HCT116 (cell line): ENCODE measurements around the gene FBXL16. TPM values are rescaled to one million over a fixed set of nuclear protein-coding genes. Genes with fewer than 3 reads are reported as not detected.

Source experiments
- ATAC-seq: fragments of 200-7000 bp; cut with Tn5 transposase; 2 replicates; pipeline ENCODE4 v1.9.1; 2020; ENCODE audit warnings: mild to moderate bottlenecking, moderate library complexity
- BruUV-seq: library from RNA; stranded (reverse); fragments of 400-500 nt; replicated peaks from 2 replicates; lab custom pipeline; 2021; lab: Mats Ljungman, UMichigan
- CTCF ChIA-PET: fragments of 300-600 bp; sonication (Branson Sonifier 250); formaldehyde crosslinking; loops from one replicate; lab custom pipeline; 2021; ENCODE audit warnings: antibody characterized with exemption; lab: Charles Lee
- POLR2A ChIA-PET: fragments of 300-600, 350-600 bp; sonication (Branson Sonifier 250); formaldehyde crosslinking; loops from one replicate; lab custom pipeline; 2021; ENCODE audit warnings: antibody characterized with exemption; lab: Charles Lee
- RAD21 ChIA-PET, 2 experiments: fragments of 300-600 bp; sonication (Branson Sonifier 250); formaldehyde crosslinking; loops; one replicate each; lab custom pipeline; 2023; ENCODE audit warnings: low total read pairs in 2 of 2; ENCODE audit not compliant: uncharacterized antibody in 2 of 2, unreplicated experiment in 2 of 2, low non-redundant PET in 1 of 2; lab: Charles Lee
- DNase-seq: peaks from one replicate; pipeline ENCODE4 v3.0.0-alpha.2; 2010; ENCODE audit warnings: low read depth, low spot score
- H2AFZ ChIP-seq: fragments of 200-600 bp; shearing (Covaris generic), sonication (generic); 2 replicates; pipeline ENCODE4 v1.6.1; 2017; ENCODE audit warnings: low read depth, mixed run types, mixed read lengths, antibody characterized with exemption, low read length; ENCODE audit not compliant: poor library complexity, severe bottlenecking
- H3K27ac ChIP-seq: 2 replicates; pipeline ENCODE4 v1.5.1; 2012; ENCODE audit warnings: low read depth, low read length
- H3K27me3 ChIP-seq: fragments of 200-600 bp; sonication (generic); 2 replicates; pipeline ENCODE4 v1.6.1; 2016; ENCODE audit warnings: mixed run types, low read length, mixed read lengths; ENCODE audit not compliant: insufficient read depth
- H3K36me3 ChIP-seq, 2 experiments: fragments of 200-500 bp in 1 of 2; fragments of 200-600 bp in 1 of 2; sonication (Bioruptor generic) in 1 of 2; sonication (generic) in 1 of 2; 2 replicates each; pipeline versions ENCODE4 v1.5.1 to v1.6.1; 2014 to 2016; ENCODE audit warnings: low read length in 2 of 2, inconsistent platforms in 1 of 2, mixed read lengths in 1 of 2, mixed run types in 1 of 2; ENCODE audit not compliant: insufficient read depth in 2 of 2, control insufficient read depth in 1 of 2
- H3K4me1 ChIP-seq, 2 experiments: fragments of 200-600 bp in 1 of 2; sonication (generic) in 1 of 2; 2 replicates each; pipeline versions ENCODE4 v1.5.1 to v1.6.1; 2012 to 2017; ENCODE audit warnings: low read length in 2 of 2, inconsistent platforms in 1 of 2, mild to moderate bottlenecking in 1 of 2, mixed read lengths in 1 of 2, mixed run types in 1 of 2, moderate library complexity in 1 of 2; ENCODE audit not compliant: insufficient read depth in 2 of 2, control insufficient read depth in 1 of 2
- H3K4me2 ChIP-seq: fragments of 200-600 bp; sonication (generic); 2 replicates; pipeline ENCODE4 v1.6.1; 2017; ENCODE audit warnings: mixed run types, low read length, mixed read lengths
- H3K4me3 ChIP-seq, 2 experiments: fragments of 200-600 bp in 1 of 2; sonication (generic) in 1 of 2; replicated peaks in 1 of 2; 2 replicates each; pipeline ENCODE4 v1.5.1; 2011 to 2016; ENCODE audit warnings: low read length in 2 of 2, control low read depth in 1 of 2, low read depth in 1 of 2, mild to moderate bottlenecking in 1 of 2, mixed read lengths in 1 of 2, mixed run types in 1 of 2
- H3K79me2 ChIP-seq: fragments of 200-600 bp; sonication (generic); 2 replicates; pipeline ENCODE4 v1.6.1; 2017; ENCODE audit warnings: mild to moderate bottlenecking, mixed run types, low read length, moderate library complexity, mixed read lengths; ENCODE audit not compliant: insufficient read depth
- H3K9ac ChIP-seq: fragments of 200-600 bp; sonication (generic); 2 replicates; pipeline ENCODE4 v1.6.1; 2016; ENCODE audit warnings: low read length, mixed read lengths
- H3K9me2 ChIP-seq: fragments of 200-600 bp; sonication (generic), shearing (Covaris generic); 2 replicates; pipeline ENCODE4 v1.6.1; 2017; ENCODE audit warnings: mixed run types, mild to moderate bottlenecking, moderate library complexity; ENCODE audit not compliant: insufficient read depth
- H3K9me3 ChIP-seq, 2 experiments: fragments of 200-500 bp in 1 of 2; fragments of 200-600 bp in 1 of 2; sonication (Bioruptor generic) in 1 of 2; sonication (generic) in 1 of 2; 2 replicates each; pipeline ENCODE4 v1.6.1; 2014 to 2017; ENCODE audit warnings: low read length in 2 of 2, mixed read lengths in 2 of 2, inconsistent platforms in 1 of 2, low read depth in 1 of 2, mild to moderate bottlenecking in 1 of 2, mixed run types in 1 of 2, moderate library complexity in 1 of 2; ENCODE audit not compliant: control insufficient read depth in 1 of 2, insufficient read depth in 1 of 2
- H4K20me1 ChIP-seq: fragments of 200-600 bp; sonication (generic), shearing (Covaris generic); 2 replicates; pipeline ENCODE4 v1.6.1; 2017; ENCODE audit warnings: mixed run types, mild to moderate bottlenecking, moderate library complexity; ENCODE audit not compliant: insufficient read depth
- CBX3 ChIP-seq: IDR thresholded peaks from 2 replicates; pipeline ENCODE4 v1.6.1; 2012; ENCODE audit warnings: low read depth
- EGR1 ChIP-seq: IDR thresholded peaks from 2 replicates; pipeline ENCODE4 v1.6.1; 2012; ENCODE audit warnings: low read depth
- ELF1 ChIP-seq: IDR thresholded peaks from 2 replicates; pipeline ENCODE4 v1.6.1; 2012; ENCODE audit warnings: low read depth, borderline replicate concordance
- EZH2phosphoT487 ChIP-seq: fragments of 200-600 bp; IDR thresholded peaks from 2 replicates; pipeline ENCODE4 v1.6.1; 2018; ENCODE audit warnings: antibody characterized with exemption, borderline replicate concordance
- POLR2AphosphoS5 ChIP-seq: IDR thresholded peaks from 2 replicates; pipeline ENCODE4 v1.6.1; 2011; ENCODE audit warnings: mild to moderate bottlenecking, low read depth, low read length, moderate library complexity
- RAD21 ChIP-seq: IDR thresholded peaks from 2 replicates; pipeline ENCODE4 v1.6.1; 2012; ENCODE audit warnings: low read depth, mild to moderate bottlenecking
- SP1 ChIP-seq: IDR thresholded peaks from 2 replicates; pipeline ENCODE4 v1.6.1; 2012; ENCODE audit warnings: low read depth
- SRF ChIP-seq: IDR thresholded peaks from 2 replicates; pipeline ENCODE4 v1.6.1; 2012; ENCODE audit warnings: low read depth
- TCF7L2 ChIP-seq: IDR thresholded peaks from 2 replicates; pipeline ENCODE4 v1.7.0; 2011; ENCODE audit warnings: borderline replicate concordance, inconsistent platforms; ENCODE audit not compliant: insufficient read depth, insufficient read length; ENCODE audit errors: extremely low read depth
- ZBTB33 ChIP-seq: IDR thresholded peaks from 2 replicates; pipeline ENCODE4 v1.6.1; 2011; ENCODE audit warnings: mild to moderate bottlenecking, low read length, moderate library complexity; ENCODE audit not compliant: insufficient replicate concordance; ENCODE audit errors: extremely low read depth
- ZNF274 ChIP-seq: fragments of 200-500 bp; sonication (Bioruptor generic); IDR thresholded peaks from 2 replicates; pipeline ENCODE4 v1.6.1; 2014; ENCODE audit warnings: mild to moderate bottlenecking, low read depth, low read length, inconsistent platforms
- intact Hi-C: fragments of 100-400 bp; cut with micrococcal nuclease; formaldehyde crosslinking; loops from 2 replicates; pipeline ENCODE4 v1.10.0; 2022
- total RNA-seq: library from RNA; stranded (reverse); gene quantifications from one replicate; pipeline ENCODE4 v1.2.1, GENCODE V29; 2021; ENCODE audit not compliant: unreplicated experiment
- TF ChIP-seq, protein P1 (sequence below), 3 experiments: fragments of 200-600 bp in 1 of 3; sonication (generic) in 1 of 3; IDR thresholded peaks in 2 of 3; conservative IDR thresholded peaks in 1 of 3; 2 replicates each; pipeline ENCODE4 v1.5.1; 2012 to 2017; ENCODE audit warnings: low read depth in 2 of 3, low read length in 2 of 3, antibody characterized with exemption in 1 of 3, borderline replicate concordance in 1 of 3, control low read depth in 1 of 3, mild to moderate bottlenecking in 1 of 3, mixed read lengths in 1 of 3, mixed run types in 1 of 3, moderate library complexity in 1 of 3; ENCODE audit not compliant: insufficient read depth in 1 of 3
- TF ChIP-seq, protein P2 (sequence below): IDR thresholded peaks from 2 replicates; pipeline ENCODE4 v1.6.1; 2012

FBXL16 gene
- total RNA-seq, 1 experiment from 2014 or later = 49.7 TPM

DNA sequence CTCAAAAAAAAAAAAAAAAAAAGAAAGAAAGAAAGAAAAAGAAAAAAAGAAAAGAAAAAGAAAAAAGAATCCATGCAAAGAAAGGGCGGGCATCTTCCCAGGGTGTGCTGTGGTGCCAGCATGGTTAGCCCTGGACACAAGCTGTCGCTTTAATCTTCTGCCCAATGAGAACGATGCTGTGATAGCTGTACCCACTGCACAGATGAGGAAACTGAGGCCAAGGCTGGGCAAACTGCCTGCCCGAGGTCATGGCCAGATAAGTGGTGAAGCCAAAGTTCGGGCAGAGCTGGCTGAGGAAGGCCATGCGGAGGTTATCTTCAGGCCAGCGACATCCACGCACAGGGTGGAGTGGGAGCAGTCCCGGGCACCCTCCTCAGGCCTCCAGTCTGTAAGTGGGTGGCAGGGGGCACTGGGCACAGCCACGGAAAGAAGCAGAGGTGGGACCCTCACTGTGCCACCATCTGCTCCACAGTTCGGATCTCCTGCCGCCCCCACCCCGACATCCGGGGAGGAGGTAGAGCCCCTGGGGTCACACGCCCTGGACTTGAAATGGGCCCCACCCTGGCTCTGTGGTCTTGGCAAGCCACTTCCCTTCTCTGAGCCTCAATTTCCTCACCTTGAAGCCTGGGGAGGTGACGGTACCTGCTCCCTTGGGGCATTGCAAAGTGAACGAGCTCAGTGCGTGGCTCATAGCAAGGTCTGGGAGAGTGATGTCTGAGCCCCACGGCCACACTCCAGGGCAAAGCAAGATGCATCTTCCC lies 6.5 kb downstream of the FBXL16 start:
- Histone ChIP-seq H3K9me3 (no peaks in the 10 kb centered on the region), H3K79me2 (peaks cover 29% of the 10 kb centered on the region), H3K4me3 (no peak overlapping the region), H3K4me2 (no peak overlapping the region), H3K36me3 (no peaks in the 10 kb centered on the region; a peak in 2 of 4 replicates), H3K27ac (no peak overlapping the region), H3K27me3 (no peaks in the 10 kb centered on the region), H2AFZ (no peak overlapping the region), H3K9ac (no peak overlapping the region), H3K9me2 (no peaks in the 10 kb centered on the region), H4K20me1 (no peaks in the 10 kb centered on the region), H3K4me1 (peaks cover 10 to 28% of the 10 kb centered on the region in 2 experiments)
- ChIA-PET POLR2A (no interaction called here), CTCF (no interaction called here), RAD21 (no interaction called here)
- DNase-seq = no peak
- intact Hi-C loops = no loop called here
- ATAC-seq = no peak
- no peak for TF ChIP-seq ZBTB33
- no peak for TF ChIP-seq POLR2AphosphoS5
- BruUV-seq = no TSS peak

GRCh38 chr16:695355-696089 lies 10.1 kb downstream of the FBXL16 start:
- Histone ChIP-seq H3K27ac (peak overlapping the region; percentile 96), H3K9ac (peak overlapping the region; percentile 64), H2AFZ (no peak overlapping the region), H3K4me3 (peak overlapping the region; percentile 46 to 58), H4K20me1 (no peaks in the 10 kb centered on the region), H3K79me2 (peaks cover 4% of the 10 kb centered on the region; the same call in 1 of the 2 replicates), H3K4me2 (peak overlapping the region; percentile 88), H3K36me3 (no peaks in the 10 kb centered on the region), H3K9me2 (no peaks in the 10 kb centered on the region), H3K4me1 (peaks cover 10 to 31% of the 10 kb centered on the region in 2 experiments), H3K9me3 (no peaks in the 10 kb centered on the region), H3K27me3 (no peaks in the 10 kb centered on the region)
- DNase-seq (no peak), ATAC-seq (peak; percentile 74)
- ChIA-PET POLR2A (interaction anchor here (1.0 to 1.6 kb wide), 3 partner anchors 11 to 26 kb away, joined by 3 to 5 read pairs (median 3); partner anchors contain the start of genes ANTKMT and JMJD8), CTCF (interaction anchor here (1.0 to 1.6 kb wide), 5 partner anchors 9 to 408 kb away, joined by 3 to 6 read pairs (median 3); partner anchors contain the start of genes ANTKMT and FBXL16), RAD21 (no interaction called here)
- no TSS peak for BruUV-seq
- intact Hi-C loops = no loop called here
- TF ChIP-seq, protein P1, sequence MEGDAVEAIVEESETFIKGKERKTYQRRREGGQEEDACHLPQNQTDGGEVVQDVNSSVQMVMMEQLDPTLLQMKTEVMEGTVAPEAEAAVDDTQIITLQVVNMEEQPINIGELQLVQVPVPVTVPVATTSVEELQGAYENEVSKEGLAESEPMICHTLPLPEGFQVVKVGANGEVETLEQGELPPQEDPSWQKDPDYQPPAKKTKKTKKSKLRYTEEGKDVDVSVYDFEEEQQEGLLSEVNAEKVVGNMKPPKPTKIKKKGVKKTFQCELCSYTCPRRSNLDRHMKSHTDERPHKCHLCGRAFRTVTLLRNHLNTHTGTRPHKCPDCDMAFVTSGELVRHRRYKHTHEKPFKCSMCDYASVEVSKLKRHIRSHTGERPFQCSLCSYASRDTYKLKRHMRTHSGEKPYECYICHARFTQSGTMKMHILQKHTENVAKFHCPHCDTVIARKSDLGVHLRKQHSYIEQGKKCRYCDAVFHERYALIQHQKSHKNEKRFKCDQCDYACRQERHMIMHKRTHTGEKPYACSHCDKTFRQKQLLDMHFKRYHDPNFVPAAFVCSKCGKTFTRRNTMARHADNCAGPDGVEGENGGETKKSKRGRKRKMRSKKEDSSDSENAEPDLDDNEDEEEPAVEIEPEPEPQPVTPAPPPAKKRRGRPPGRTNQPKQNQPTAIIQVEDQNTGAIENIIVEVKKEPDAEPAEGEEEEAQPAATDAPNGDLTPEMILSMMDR (IDR thresholded peaks at IDR 0.05 in 2 of 3, conservative IDR thresholded peaks at IDR 0.05 in 1 of 3; ENCODE audit: borderline replicate concordance in 1 of 3, insufficient read depth in 1 of 3, low read depth in 2 of 3, low read length in 2 of 3) = no peak
- TF ChIP-seq POLR2AphosphoS5 (peak; percentile 55), ELF1 (no peak), TCF7L2 (peak; percentile 13), EGR1 (no peak), EZH2phosphoT487 (no peak), RAD21 (no peak), ZNF274 (no peak), SP1 (peak; percentile 41; the same call in 1 of the 2 replicates), SRF (no peak), CBX3 (peak; percentile 80; the same call in 1 of the 2 replicates)
- TF ChIP-seq, protein P2, sequence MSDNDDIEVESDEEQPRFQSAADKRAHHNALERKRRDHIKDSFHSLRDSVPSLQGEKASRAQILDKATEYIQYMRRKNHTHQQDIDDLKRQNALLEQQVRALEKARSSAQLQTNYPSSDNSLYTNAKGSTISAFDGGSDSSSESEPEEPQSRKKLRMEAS = peak; percentile 96
